HepG2 (cell line): ENCODE measurements around the gene PLEKHG2.

Experiments
- ARID4A ChIP-seq: sonication (generic); formaldehyde crosslinking; IDR thresholded peaks from 2 replicates; pipeline ENCODE4 v1.5.0; 2020; ENCODE audit warnings: mild to moderate bottlenecking, missing genetic modification reagents, borderline replicate concordance
- ELF4 ChIP-seq: sonication (generic); formaldehyde crosslinking; IDR thresholded peaks from 2 replicates; pipeline ENCODE4 v1.5.0; 2020; ENCODE audit warnings: missing genetic modification reagents, mild to moderate bottlenecking, moderate library complexity, borderline replicate concordance
- KLF9 ChIP-seq: IDR thresholded peaks from 2 replicates; pipeline ENCODE4 v1.6.1; 2016; ENCODE audit warnings: low read depth
- NBN ChIP-seq: fragments of 450-650 bp; conservative IDR thresholded peaks from 2 replicates; pipeline ENCODE4 v1.6.1; 2017
- STAT5B ChIP-seq: sonication (generic); formaldehyde crosslinking; IDR thresholded peaks from 2 replicates; pipeline ENCODE4 v1.4.0; 2020; ENCODE audit warnings: missing genetic modification reagents
- ZFX ChIP-seq: sonication (generic); formaldehyde crosslinking; IDR thresholded peaks from 2 replicates; pipeline ENCODE4 v1.4.0; 2020; ENCODE audit warnings: mild to moderate bottlenecking, low read depth, missing genetic modification reagents, moderate library complexity

GRCh38 chr19:39390751-39391437 is 21.6 kb upstream of the PLEKHG2 start, which contains the start of the genes MED29 and PAF1:
- TF ChIP-seq ELF4 (CRISPR knock-in tag): no peak
- peak; percentile 80 for TF ChIP-seq ZFX (CRISPR knock-in tag)
- TF ChIP-seq KLF9: no peak
- TF ChIP-seq NBN: no peak
- peak; percentile 91 for TF ChIP-seq ARID4A (CRISPR knock-in tag)
- TF ChIP-seq STAT5B: no peak
